ENCODE measurements around the gene SGCD. TPM values are rescaled to one million over a fixed set of nuclear protein-coding genes. Genes with fewer than 3 reads are reported as not detected.

Gene SGCD
- polyA plus RNA-seq, 1 experiment, result 17.0 TPM

DNA sequence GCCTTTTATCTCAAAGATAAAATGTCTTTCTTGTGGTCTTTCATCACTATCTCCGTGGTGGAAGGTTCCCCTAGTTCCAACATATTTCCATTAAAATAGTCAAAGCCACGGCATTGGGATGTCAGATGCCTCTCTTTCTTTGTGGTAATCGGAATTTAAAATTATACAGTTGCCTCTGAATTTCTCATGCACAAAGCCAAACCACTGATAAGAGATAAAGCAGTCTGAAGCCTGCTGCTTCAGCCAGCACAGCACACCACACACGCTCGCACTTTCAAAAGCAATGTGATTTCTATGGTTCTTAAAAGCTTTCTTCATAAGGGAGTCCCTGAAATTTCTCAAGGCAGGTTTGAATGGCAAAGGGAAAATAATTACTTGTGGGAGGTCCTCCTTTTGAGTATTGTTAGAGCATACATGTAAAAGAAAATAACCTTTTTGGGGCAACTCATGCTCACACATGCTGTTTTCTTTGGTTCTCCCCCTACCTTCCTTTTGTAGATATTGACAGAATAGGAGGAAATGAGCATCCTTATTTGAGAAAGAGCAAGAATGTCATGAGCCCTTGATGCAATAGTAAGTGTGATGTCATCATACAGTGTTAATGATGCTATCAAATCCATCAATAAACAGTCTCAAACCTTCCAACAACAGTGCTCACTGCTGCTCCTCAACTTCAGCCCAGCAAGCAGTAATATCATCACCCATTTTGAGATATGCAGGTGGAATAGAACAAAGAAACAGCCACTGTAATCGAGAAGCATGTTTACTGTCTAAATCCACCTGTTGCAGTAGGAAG, 437.4 kb downstream of the SGCD start:
- CTCF ChIA-PET, result interaction anchor here (1.8 kb wide), 1 partner anchor 13 kb away, joined by 5 read pairs; no protein-coding TSS in a partner anchor
- DNase-seq (ENCODE audit: low read depth), result no peak
- H3K4me3 ChIP-seq (ENCODE audit: low read depth, low read length), result no peak overlapping the region
- TF ChIP-seq, protein P1, sequence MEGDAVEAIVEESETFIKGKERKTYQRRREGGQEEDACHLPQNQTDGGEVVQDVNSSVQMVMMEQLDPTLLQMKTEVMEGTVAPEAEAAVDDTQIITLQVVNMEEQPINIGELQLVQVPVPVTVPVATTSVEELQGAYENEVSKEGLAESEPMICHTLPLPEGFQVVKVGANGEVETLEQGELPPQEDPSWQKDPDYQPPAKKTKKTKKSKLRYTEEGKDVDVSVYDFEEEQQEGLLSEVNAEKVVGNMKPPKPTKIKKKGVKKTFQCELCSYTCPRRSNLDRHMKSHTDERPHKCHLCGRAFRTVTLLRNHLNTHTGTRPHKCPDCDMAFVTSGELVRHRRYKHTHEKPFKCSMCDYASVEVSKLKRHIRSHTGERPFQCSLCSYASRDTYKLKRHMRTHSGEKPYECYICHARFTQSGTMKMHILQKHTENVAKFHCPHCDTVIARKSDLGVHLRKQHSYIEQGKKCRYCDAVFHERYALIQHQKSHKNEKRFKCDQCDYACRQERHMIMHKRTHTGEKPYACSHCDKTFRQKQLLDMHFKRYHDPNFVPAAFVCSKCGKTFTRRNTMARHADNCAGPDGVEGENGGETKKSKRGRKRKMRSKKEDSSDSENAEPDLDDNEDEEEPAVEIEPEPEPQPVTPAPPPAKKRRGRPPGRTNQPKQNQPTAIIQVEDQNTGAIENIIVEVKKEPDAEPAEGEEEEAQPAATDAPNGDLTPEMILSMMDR (IDR thresholded peaks at IDR 0.05; ENCODE audit: insufficient read depth, low read depth, low read length), result no peak
- POLR2A ChIA-PET, result interaction anchor here (0.6 kb wide), 1 partner anchor 77 kb away, joined by 5 read pairs; no protein-coding TSS in a partner anchor
- H3K27me3 ChIP-seq (ENCODE audit: control insufficient read depth, insufficient read depth, low read length), result no peaks in the 10 kb centered on the region
- no peaks in the 10 kb centered on the region for H3K36me3 ChIP-seq (ENCODE audit: control insufficient read depth, insufficient read depth, low read length)

DNA sequence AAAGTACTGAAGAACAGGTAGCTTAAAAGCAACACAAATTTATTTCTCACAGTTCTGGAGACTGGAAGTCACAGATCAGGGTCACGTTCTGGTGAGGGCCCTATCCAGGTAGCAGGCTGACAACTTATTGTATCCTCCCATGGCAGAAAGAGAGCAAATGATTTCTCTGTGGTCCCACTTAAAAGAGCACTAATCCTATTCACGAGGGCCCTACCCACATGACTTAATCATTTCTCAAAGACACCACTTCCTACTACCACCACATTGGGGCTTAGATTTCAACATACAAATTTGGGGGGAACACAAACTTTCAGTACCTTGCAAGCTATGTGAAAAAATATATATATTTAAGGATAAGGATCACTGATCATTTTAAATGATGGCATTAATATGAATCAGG, 447.3 kb downstream of the SGCD start:
- no peak for DNase-seq (ENCODE audit: low read depth)
- no peak overlapping the region for H3K4me3 ChIP-seq (ENCODE audit: low read depth, low read length)
- H3K27me3 ChIP-seq (ENCODE audit: control insufficient read depth, insufficient read depth, low read length), result no peaks in the 10 kb centered on the region
- ChIA-PET POLR2A (no interaction called here), CTCF (no interaction called here)
- H3K36me3 ChIP-seq (ENCODE audit: control insufficient read depth, insufficient read depth, low read length), result no peaks in the 10 kb centered on the region
- TF ChIP-seq, protein P1 (IDR thresholded peaks at IDR 0.05; ENCODE audit: insufficient read depth, low read depth, low read length), result no peak

DNA sequence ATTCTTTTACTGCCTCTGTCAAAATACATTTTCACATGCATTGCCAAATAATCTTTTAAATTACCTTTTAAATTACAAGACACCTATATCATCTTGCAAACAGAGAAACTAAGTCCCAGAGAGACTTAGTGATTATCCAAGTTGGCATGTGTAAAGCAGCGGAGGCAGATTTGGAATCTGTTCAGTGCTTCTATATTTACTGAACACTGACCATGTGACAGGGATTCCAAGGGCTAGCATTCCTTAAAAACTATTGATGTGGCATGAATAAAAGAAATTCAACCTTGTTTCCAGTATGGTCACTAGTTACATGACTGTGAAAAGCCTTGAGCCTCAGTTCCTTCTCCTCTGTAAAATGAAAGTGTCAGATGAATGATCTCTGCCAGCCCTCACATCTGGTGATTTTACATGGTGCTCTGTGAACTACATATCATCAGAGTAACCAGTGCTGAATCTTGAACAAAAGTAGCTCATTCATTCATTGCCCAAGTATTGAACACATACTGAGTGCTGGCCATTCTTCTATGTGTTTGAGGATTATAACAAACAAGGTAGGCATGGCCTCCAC, 451.3 kb downstream of the SGCD start:
- TF ChIP-seq, protein P1 (IDR thresholded peaks at IDR 0.05; ENCODE audit: insufficient read depth, low read depth, low read length), result no peak
- Histone ChIP-seq H3K4me3 (ENCODE audit: low read depth, low read length) (no peak overlapping the region), H3K36me3 (ENCODE audit: control insufficient read depth, insufficient read depth, low read length) (no peaks in the 10 kb centered on the region), H3K27me3 (ENCODE audit: control insufficient read depth, insufficient read depth, low read length) (no peaks in the 10 kb centered on the region)
- ChIA-PET POLR2A (no interaction called here), CTCF (no interaction called here)
- DNase-seq (ENCODE audit: low read depth), result no peak

DNA sequence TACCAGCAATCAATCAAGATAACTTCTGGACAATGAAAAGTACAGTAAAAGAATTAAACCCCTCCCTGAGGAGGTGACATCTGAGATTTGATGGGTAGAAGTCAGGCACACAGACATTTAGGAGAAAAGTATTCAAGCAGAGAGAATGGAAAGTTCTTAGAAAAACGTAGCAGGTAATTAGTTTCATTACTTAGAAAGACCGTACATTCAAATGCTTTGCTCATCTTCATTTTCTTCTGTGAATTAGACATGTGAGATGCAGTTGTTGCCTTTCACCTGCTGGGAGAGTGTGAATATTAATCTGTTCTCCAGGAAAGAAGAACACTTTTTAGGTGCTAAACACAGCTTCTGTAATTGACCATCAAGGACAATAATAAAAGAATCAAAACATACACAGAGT, 451.8 kb downstream of the SGCD start:
- ChIA-PET POLR2A (no interaction called here), CTCF (no interaction called here)
- TF ChIP-seq, protein P1 (IDR thresholded peaks at IDR 0.05; ENCODE audit: insufficient read depth, low read depth, low read length), result no peak
- DNase-seq (ENCODE audit: low read depth), result no peak
- H3K36me3 ChIP-seq (ENCODE audit: control insufficient read depth, insufficient read depth, low read length), result no peaks in the 10 kb centered on the region
- H3K4me3 ChIP-seq (ENCODE audit: low read depth, low read length), result no peak overlapping the region
- no peaks in the 10 kb centered on the region for H3K27me3 ChIP-seq (ENCODE audit: control insufficient read depth, insufficient read depth, low read length)

DNA sequence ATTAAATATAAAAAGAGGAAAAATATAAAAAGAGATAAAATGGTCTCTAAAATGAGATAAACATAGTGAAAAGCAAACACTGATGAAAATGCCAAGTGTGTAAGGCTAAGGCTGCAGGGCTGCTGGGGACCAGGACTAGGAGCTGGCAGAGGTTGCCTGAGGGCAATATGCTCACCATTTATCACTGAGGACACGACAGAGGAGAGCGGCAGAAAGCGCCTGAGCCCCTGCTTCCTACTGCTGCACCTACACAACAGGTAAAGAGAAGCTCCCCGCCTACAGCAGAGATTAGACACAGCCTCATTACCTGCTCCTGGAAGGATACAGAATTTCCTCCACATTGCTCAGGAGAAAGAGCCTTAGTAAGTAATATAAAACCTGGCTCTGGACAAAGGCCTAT, 452.5 kb downstream of the SGCD start:
- no peak for DNase-seq (ENCODE audit: low read depth)
- Histone ChIP-seq H3K4me3 (ENCODE audit: low read depth, low read length) (no peak overlapping the region), H3K27me3 (ENCODE audit: control insufficient read depth, insufficient read depth, low read length) (no peaks in the 10 kb centered on the region), H3K36me3 (ENCODE audit: control insufficient read depth, insufficient read depth, low read length) (no peaks in the 10 kb centered on the region)
- TF ChIP-seq, protein P1 (IDR thresholded peaks at IDR 0.05; ENCODE audit: insufficient read depth, low read depth, low read length), result no peak
- ChIA-PET CTCF (no interaction called here), POLR2A (no interaction called here)

All from BJ (cell line).